Activated B cell treated with CpG ODN at 0.5 μM for 24 hours (primary cell): Measurements from ENCODE around the gene THSD4. TPM values are rescaled to one million over a fixed set of nuclear protein-coding genes. Genes with fewer than 3 reads are reported as not detected.

Source experiments
- ATAC-seq: fragments of 200-7000 bp; cut with Tn5 transposase; one replicate; pipeline ENCODE4 v1.10.0; 2021; ENCODE audit warnings: low read depth, mild to moderate bottlenecking, moderate library complexity
- CTCF ChIA-PET: fragments of 350-600 bp; sonication (Branson Sonifier 250); formaldehyde crosslinking; loops from one replicate; lab custom pipeline; 2021; ENCODE audit warnings: antibody characterized with exemption; lab: Charles Lee
- POLR2A ChIA-PET: fragments of 350-600 bp; sonication (Branson Sonifier 250); formaldehyde crosslinking; loops from one replicate; lab custom pipeline; 2021; ENCODE audit warnings: antibody characterized with exemption; lab: Charles Lee
- DNase-seq: peaks from one replicate; pipeline ENCODE4 v3.0.0; 2022
- H3K27ac Mint-ChIP-seq: one replicate; pipeline ENCODE4 v1.8.0; 2020; ENCODE audit warnings: mixed read lengths
- H3K27me3 Mint-ChIP-seq: one replicate; pipeline ENCODE4 v1.8.0; 2021; ENCODE audit warnings: mixed read lengths
- H3K36me3 Mint-ChIP-seq: one replicate; pipeline ENCODE4 v1.8.0; 2021; ENCODE audit warnings: low read depth, mixed read lengths
- H3K4me1 Mint-ChIP-seq: one replicate; pipeline ENCODE4 v1.8.0; 2021; ENCODE audit warnings: mixed read lengths
- H3K4me3 Mint-ChIP-seq: one replicate; pipeline ENCODE4 v1.8.0; 2020; ENCODE audit warnings: mild to moderate bottlenecking, mixed read lengths
- H3K9me3 Mint-ChIP-seq: one replicate; pipeline ENCODE4 v1.8.0; 2020; ENCODE audit warnings: mixed read lengths
- intact Hi-C: fragments of 100-400 bp; cut with micrococcal nuclease; formaldehyde crosslinking; loops from one replicate; pipeline ENCODE4 v1.15.1; 2024
- total RNA-seq: library from RNA; stranded (reverse); gene quantifications from 2 replicates; pipeline ENCODE4 v1.2.3, GENCODE V29; 2022
- TF ChIP-seq, protein P1 (sequence below): fragments of 200-600 bp; IDR thresholded peaks from one replicate; pipeline ENCODE4 v1.8.0; 2022; ENCODE audit warnings: antibody characterized with exemption, mild to moderate bottlenecking

Gene THSD4
- total RNA-seq, 1 donor from 2014 or later, result not detected

- DNase-seq (no peak), ATAC-seq (no peak)
- no peaks in the 10 kb centered on the region for H3K36me3 Mint-ChIP-seq
- TF ChIP-seq, protein P1, sequence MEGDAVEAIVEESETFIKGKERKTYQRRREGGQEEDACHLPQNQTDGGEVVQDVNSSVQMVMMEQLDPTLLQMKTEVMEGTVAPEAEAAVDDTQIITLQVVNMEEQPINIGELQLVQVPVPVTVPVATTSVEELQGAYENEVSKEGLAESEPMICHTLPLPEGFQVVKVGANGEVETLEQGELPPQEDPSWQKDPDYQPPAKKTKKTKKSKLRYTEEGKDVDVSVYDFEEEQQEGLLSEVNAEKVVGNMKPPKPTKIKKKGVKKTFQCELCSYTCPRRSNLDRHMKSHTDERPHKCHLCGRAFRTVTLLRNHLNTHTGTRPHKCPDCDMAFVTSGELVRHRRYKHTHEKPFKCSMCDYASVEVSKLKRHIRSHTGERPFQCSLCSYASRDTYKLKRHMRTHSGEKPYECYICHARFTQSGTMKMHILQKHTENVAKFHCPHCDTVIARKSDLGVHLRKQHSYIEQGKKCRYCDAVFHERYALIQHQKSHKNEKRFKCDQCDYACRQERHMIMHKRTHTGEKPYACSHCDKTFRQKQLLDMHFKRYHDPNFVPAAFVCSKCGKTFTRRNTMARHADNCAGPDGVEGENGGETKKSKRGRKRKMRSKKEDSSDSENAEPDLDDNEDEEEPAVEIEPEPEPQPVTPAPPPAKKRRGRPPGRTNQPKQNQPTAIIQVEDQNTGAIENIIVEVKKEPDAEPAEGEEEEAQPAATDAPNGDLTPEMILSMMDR, result no peak
- no peak overlapping the region for H3K27ac Mint-ChIP-seq
- H3K27me3 Mint-ChIP-seq, result no peaks in the 10 kb centered on the region
- no peaks in the 10 kb centered on the region for H3K4me1 Mint-ChIP-seq
- intact Hi-C loops, result no loop called here
- ChIA-PET CTCF (no interaction called here), POLR2A (no interaction called here)
- H3K4me3 Mint-ChIP-seq, result no peak overlapping the region
- H3K9me3 Mint-ChIP-seq, result no peaks in the 10 kb centered on the region
Measured at GRCh38 chr15:71811036-71811736, 695.9 kb downstream of the THSD4 start.

- no peak for DNase-seq
Measured at GRCh38 chr15:71811752-71812735, 696.8 kb downstream of the THSD4 start.

DNA sequence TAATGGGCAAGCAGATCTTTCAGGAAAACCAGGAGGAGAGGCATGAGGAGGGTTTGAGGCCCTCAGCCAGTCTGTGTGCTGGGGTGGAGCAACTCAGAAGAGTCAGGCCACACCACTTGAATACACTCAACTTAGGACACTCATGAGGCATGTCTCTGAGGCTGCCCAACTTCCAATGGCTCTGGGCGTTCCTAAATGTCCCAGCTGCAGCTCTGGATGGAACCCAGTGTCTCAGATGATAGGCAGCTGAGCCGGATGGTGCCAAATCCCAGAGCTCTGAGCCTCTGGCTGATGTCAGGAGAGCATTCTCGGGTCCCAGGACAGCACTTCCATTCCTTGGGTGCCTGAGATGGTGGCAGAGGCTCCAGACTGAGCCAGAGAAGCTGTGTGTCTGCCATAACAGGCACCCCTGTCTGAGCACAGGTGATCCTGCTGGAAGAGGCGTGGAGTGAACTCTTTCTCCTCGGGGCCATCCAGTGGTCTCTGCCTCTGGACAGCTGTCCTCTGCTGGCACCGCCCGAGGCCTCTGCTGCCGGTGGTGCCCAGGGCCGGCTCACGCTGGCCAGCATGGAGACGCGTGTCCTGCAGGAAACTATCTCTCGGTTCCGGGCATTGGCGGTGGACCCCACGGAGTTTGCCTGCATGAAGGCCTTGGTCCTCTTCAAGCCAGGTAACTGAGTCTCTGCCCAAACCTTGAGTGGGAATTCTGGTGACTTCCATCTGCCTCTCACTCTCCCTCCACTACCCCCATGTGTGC, 697.9 kb downstream of the THSD4 start:
- intact Hi-C loops, result no loop called here
- Mint-ChIP-seq H3K4me3 (no peak overlapping the region), H3K27ac (no peak overlapping the region), H3K36me3 (no peaks in the 10 kb centered on the region), H3K4me1 (no peaks in the 10 kb centered on the region), H3K9me3 (no peaks in the 10 kb centered on the region), H3K27me3 (no peaks in the 10 kb centered on the region)
- CTCF ChIA-PET, result no interaction called here
- no peak for DNase-seq
- POLR2A ChIA-PET, result no interaction called here
- TF ChIP-seq, protein P1, result no peak
- no peak for ATAC-seq

More at GRCh38 chr15:71811752-71812735, 696.8 kb downstream of the THSD4 start:
- TF ChIP-seq, protein P1, result no peak
- ATAC-seq, result no peak
- POLR2A ChIA-PET, result no interaction called here
- Mint-ChIP-seq H3K36me3 (no peaks in the 10 kb centered on the region), H3K9me3 (no peaks in the 10 kb centered on the region), H3K4me3 (no peak overlapping the region), H3K27me3 (no peaks in the 10 kb centered on the region), H3K27ac (no peak overlapping the region), H3K4me1 (no peaks in the 10 kb centered on the region)
- CTCF ChIA-PET, result no interaction called here
- intact Hi-C loops, result no loop called here

GRCh38 chr15:71813723-71814470, 698.6 kb downstream of the THSD4 start:
- ATAC-seq (no peak), DNase-seq (no peak)
- ChIA-PET POLR2A (no interaction called here), CTCF (no interaction called here)
- Mint-ChIP-seq H3K36me3 (no peaks in the 10 kb centered on the region), H3K27me3 (no peaks in the 10 kb centered on the region), H3K4me3 (no peak overlapping the region), H3K9me3 (peaks cover 4% of the 10 kb centered on the region), H3K27ac (no peak overlapping the region), H3K4me1 (no peaks in the 10 kb centered on the region)
- intact Hi-C loops, result no loop called here
- TF ChIP-seq, protein P1, result no peak
